Measurements from ENCODE around the gene DBF4.

DNA sequence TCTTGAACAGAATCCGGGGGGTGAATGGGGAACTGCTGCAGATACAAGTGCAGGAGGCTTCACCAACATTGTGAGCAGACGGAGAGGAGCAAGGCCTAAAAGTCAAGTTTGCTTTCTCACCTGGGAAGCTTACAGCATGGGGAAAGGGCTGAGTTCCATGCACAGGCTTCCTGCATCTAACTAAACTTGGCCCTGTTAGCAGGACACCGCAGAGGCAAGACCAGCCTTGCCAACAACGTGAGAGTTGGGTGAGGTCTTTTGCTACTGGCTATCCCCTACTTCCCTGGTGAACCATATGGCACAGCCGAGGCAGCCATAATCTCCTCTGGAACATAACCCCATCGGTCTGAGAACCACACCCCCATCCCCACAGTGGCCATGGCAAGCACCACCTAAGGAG, 43.6 kb downstream of the DBF4 start:
- TF ChIP-seq CTCF (IDR thresholded peaks at IDR 0.05) (no peak), EZH2 (IDR thresholded peaks at IDR 0.05; ENCODE audit: borderline replicate concordance, insufficient read depth, low read depth, low read length, poor library complexity, severe bottlenecking) (no peak)
